ENCODE results near the gene EFNA2. TPM values are rescaled to one million over a fixed set of nuclear protein-coding genes. Genes with fewer than 3 reads are reported as not detected.
A peak's percentile ranks its signal among the peaks of the same experiment; 100 is the strongest.

EFNA2 gene
- total RNA-seq, 1 donor from 2014 or later: not detected

GRCh38 chr19:1256646-1257474 lies 28.8 kb upstream of the EFNA2 start:
- peaks cover 87% of the 10 kb centered on the region for H3K4me1 ChIP-seq
- H3K4me3 ChIP-seq: no peak overlapping the region
- no peaks in the 10 kb centered on the region for H3K9me3 ChIP-seq
- intact Hi-C loops (cut with DNase I): no loop called here
- H3K27me3 ChIP-seq: no peaks in the 10 kb centered on the region
- peak in 1 of 2 donors; percentile 54 for TF ChIP-seq POLR2AphosphoS5 (IDR thresholded peaks at IDR 0.05; ENCODE audit: insufficient read depth in 1 of 2, low read depth in 1 of 2)
- TF ChIP-seq POLR2A (IDR thresholded peaks at IDR 0.05): no peak
- TF ChIP-seq CTCF (IDR thresholded peaks at IDR 0.05): no peak
- H3K36me3 ChIP-seq: peaks cover 0 to 47% of the 10 kb centered on the region in 2 donors
- H3K27ac ChIP-seq: peak overlapping the region; percentile 97
- no peak for DNase-seq (ENCODE audit: extremely low spot score in 2 of 2)

GRCh38 chr19:1257475-1258162 lies 28.1 kb upstream of the EFNA2 start:
- TF ChIP-seq POLR2AphosphoS5 (IDR thresholded peaks at IDR 0.05; ENCODE audit: insufficient read depth in 1 of 2, low read depth in 1 of 2) (peak in 1 of 2 donors; percentile 21), CTCF (IDR thresholded peaks at IDR 0.05) (no peak)
- Histone ChIP-seq H3K27me3 (no peaks in the 10 kb centered on the region), H3K36me3 (peaks cover 0 to 47% of the 10 kb centered on the region in 2 donors), H3K27ac (peak overlapping the region; percentile 97), H3K4me3 (no peak overlapping the region), H3K9me3 (no peaks in the 10 kb centered on the region), H3K4me1 (peaks cover 91% of the 10 kb centered on the region)
- DNase-seq (ENCODE audit: extremely low spot score in 2 of 2): no peak
- intact Hi-C loops (cut with DNase I): no loop called here

DNA sequence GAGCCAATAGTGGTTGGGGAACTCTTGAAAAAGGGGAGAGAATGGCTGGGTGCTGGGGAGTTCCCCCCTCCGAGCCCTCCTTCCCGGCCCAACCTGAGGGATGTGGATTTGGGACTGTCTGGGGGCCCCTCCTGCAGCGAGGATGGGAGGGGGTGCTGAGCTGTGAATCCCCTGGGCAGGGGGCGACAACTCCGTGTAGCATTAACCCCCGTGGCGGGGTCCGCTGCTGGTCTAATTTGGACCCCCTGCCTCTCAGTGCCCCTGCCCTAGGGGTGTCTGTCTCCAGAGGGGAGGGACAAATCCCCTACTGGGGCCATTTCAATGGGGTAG lies 27.5 kb upstream of the EFNA2 start:
- TF ChIP-seq CTCF (IDR thresholded peaks at IDR 0.05) (no peak), POLR2A (IDR thresholded peaks at IDR 0.05) (no peak), POLR2AphosphoS5 (IDR thresholded peaks at IDR 0.05; ENCODE audit: insufficient read depth in 1 of 2, low read depth in 1 of 2) (no peak)
- Histone ChIP-seq H3K27me3 (no peaks in the 10 kb centered on the region), H3K4me3 (no peak overlapping the region), H3K4me1 (peaks cover 96% of the 10 kb centered on the region), H3K9me3 (no peaks in the 10 kb centered on the region), H3K27ac (peak overlapping the region; percentile 97), H3K36me3 (peaks cover 0 to 47% of the 10 kb centered on the region in 2 donors)
- intact Hi-C loops (cut with DNase I): no loop called here
- no peak for DNase-seq (ENCODE audit: extremely low spot score in 2 of 2)

- Histone ChIP-seq H3K36me3 (peaks cover 0 to 46% of the 10 kb centered on the region in 2 donors), H3K27me3 (no peaks in the 10 kb centered on the region), H3K4me3 (peak overlapping the region; percentile 17 to 24), H3K4me1 (peaks cover 93% of the 10 kb centered on the region), H3K9me3 (no peaks in the 10 kb centered on the region), H3K27ac (peak overlapping the region; percentile 97)
- no peak for TF ChIP-seq POLR2A (IDR thresholded peaks at IDR 0.05)
- TF ChIP-seq POLR2AphosphoS5 (IDR thresholded peaks at IDR 0.05; ENCODE audit: insufficient read depth in 1 of 2, low read depth in 1 of 2): no peak
- TF ChIP-seq CTCF (IDR thresholded peaks at IDR 0.05): no peak
- intact Hi-C loops (cut with DNase I): no loop called here
- no peak for DNase-seq (ENCODE audit: extremely low spot score in 2 of 2)
Measured at GRCh38 chr19:1258707-1259205, 26.9 kb upstream of the EFNA2 start.

All from vagina (tissue), 2 donors.